ENCODE data around the gene PRDX3.

Gene PRDX3

GRCh38 chr10:119221201-119221600 lies 42.6 kb upstream of the PRDX3 start:
- no peak for TF ChIP-seq CTCF (IDR thresholded peaks at IDR 0.05; ENCODE audit: low read depth, low read length, missing control alignments)

GRCh38 chr10:119219871-119220270 lies 41.3 kb upstream of the PRDX3 start:
- no peak for DNase-seq (ENCODE audit: extremely low read depth, low read depth)
- no peak overlapping the region for H3K4me3 ChIP-seq (replicated peaks; ENCODE audit: low read depth, low read length)
- no peak for TF ChIP-seq CTCF (IDR thresholded peaks at IDR 0.05; ENCODE audit: low read depth, low read length, missing control alignments)

More at GRCh38 chr10:119221201-119221600, 42.6 kb upstream of the PRDX3 start:
- DNase-seq (ENCODE audit: extremely low read depth, low read depth) = no peak
- H3K4me3 ChIP-seq (replicated peaks; ENCODE audit: low read depth, low read length) = no peak overlapping the region

- DNase-seq (ENCODE audit: extremely low read depth, low read depth) = no peak
- no peak overlapping the region for H3K4me3 ChIP-seq (replicated peaks; ENCODE audit: low read depth, low read length)
- TF ChIP-seq CTCF (IDR thresholded peaks at IDR 0.05; ENCODE audit: low read depth, low read length, missing control alignments) = no peak
Measured at GRCh38 chr10:119217991-119218490, 39.4 kb upstream of the PRDX3 start.

GRCh38 chr10:119217401-119217800 lies 38.8 kb upstream of the PRDX3 start:
- TF ChIP-seq CTCF (IDR thresholded peaks at IDR 0.05; ENCODE audit: low read depth, low read length, missing control alignments) = no peak
- DNase-seq (ENCODE audit: extremely low read depth, low read depth) = no peak
- H3K4me3 ChIP-seq (replicated peaks; ENCODE audit: low read depth, low read length) = no peak overlapping the region

- H3K4me3 ChIP-seq (replicated peaks; ENCODE audit: low read depth, low read length) = no peak overlapping the region
- no peak for TF ChIP-seq CTCF (IDR thresholded peaks at IDR 0.05; ENCODE audit: low read depth, low read length, missing control alignments)
- no peak for DNase-seq (ENCODE audit: extremely low read depth, low read depth)
Measured at GRCh38 chr10:119216127-119216526, 37.5 kb upstream of the PRDX3 start.

- H3K4me3 ChIP-seq (replicated peaks; ENCODE audit: low read depth, low read length) = no peak overlapping the region
- DNase-seq (ENCODE audit: extremely low read depth, low read depth) = no peak
- TF ChIP-seq CTCF (IDR thresholded peaks at IDR 0.05; ENCODE audit: low read depth, low read length, missing control alignments) = no peak
Measured at GRCh38 chr10:119215371-119215770, 36.8 kb upstream of the PRDX3 start.
